ENCODE measurements around the gene ABCC1. TPM values are rescaled to one million over a fixed set of nuclear protein-coding genes. Genes with fewer than 3 reads are reported as not detected.

ABCC1 gene
- total and polyA plus RNA-seq, 2 of the 4 experiments (the other 2 are of a cell fraction) = 39.4 to 66.0 TPM

DNA sequence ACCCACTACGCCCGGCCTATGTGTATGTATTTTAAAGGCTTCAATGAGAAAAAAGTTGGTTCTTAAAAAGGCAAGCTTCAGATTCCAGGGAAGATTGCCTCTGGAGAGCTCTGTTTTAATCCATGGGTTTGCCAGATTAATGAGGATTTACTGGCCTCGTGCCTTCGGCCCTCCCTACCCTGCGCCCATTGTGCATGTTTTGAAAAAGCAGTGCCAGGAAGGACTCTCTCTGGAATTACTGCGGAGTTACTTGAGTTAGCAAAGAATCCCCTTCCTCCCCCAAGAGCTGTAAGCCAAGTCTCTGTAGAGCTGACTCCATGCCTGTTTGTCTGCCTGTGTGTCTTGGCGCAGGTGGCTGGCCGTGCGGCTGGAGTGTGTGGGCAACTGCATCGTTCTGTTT is 175.0 kb downstream of the ABCC1 start:
- H3K27ac ChIP-seq (ENCODE audit: insufficient read depth, low read length) = no peak overlapping the region
- peaks cover 88% of the 10 kb centered on the region for H3K36me3 ChIP-seq (ENCODE audit: control insufficient read depth, insufficient read depth, low read length)
- H4K5ac ChIP-seq (ENCODE audit: low read depth, low read length) = no peak overlapping the region
- intact Hi-C loops (cut with micrococcal nuclease) (no loop called here), in situ Hi-C loops (cut with MboI; ENCODE audit: low sequenced_read_pairs) (no loop called here), dilution Hi-C loops (cut with HindIII; ENCODE audit: low sequenced_read_pairs, unreplicated experiment) (no loop called here)
- no peak overlapping the region for H3K9ac ChIP-seq (ENCODE audit: low read depth, low read length)
- no peak for TF ChIP-seq FOS (IDR thresholded peaks at IDR 0.05; ENCODE audit: low read depth, low read length)
- no peak for TF ChIP-seq CHD1 (IDR thresholded peaks at IDR 0.05; ENCODE audit: low read depth, low read length)
- no peak for TF ChIP-seq MAFK (IDR thresholded peaks at IDR 0.05; ENCODE audit: low read depth, low read length)
- TF ChIP-seq NFE2L2 (IDR thresholded peaks at IDR 0.05; ENCODE audit: low read depth, low read length) = no peak
- TF ChIP-seq CEBPB (IDR thresholded peaks at IDR 0.05; ENCODE audit: low read depth, low read length) = no peak
- no peak for TF ChIP-seq RCOR1 (IDR thresholded peaks at IDR 0.05; ENCODE audit: insufficient replicate concordance, low read length)
- no peak for TF ChIP-seq BHLHE40 (IDR thresholded peaks at IDR 0.05; ENCODE audit: low read depth, low read length)
- TF ChIP-seq MAZ (IDR thresholded peaks at IDR 0.05; ENCODE audit: borderline replicate concordance, low read depth, low read length) = no peak
- TF ChIP-seq, protein P1, sequence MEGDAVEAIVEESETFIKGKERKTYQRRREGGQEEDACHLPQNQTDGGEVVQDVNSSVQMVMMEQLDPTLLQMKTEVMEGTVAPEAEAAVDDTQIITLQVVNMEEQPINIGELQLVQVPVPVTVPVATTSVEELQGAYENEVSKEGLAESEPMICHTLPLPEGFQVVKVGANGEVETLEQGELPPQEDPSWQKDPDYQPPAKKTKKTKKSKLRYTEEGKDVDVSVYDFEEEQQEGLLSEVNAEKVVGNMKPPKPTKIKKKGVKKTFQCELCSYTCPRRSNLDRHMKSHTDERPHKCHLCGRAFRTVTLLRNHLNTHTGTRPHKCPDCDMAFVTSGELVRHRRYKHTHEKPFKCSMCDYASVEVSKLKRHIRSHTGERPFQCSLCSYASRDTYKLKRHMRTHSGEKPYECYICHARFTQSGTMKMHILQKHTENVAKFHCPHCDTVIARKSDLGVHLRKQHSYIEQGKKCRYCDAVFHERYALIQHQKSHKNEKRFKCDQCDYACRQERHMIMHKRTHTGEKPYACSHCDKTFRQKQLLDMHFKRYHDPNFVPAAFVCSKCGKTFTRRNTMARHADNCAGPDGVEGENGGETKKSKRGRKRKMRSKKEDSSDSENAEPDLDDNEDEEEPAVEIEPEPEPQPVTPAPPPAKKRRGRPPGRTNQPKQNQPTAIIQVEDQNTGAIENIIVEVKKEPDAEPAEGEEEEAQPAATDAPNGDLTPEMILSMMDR (conservative IDR thresholded peaks at IDR 0.05; ENCODE audit: low read depth, low read length) = no peak
- no peak for TF ChIP-seq RAD21 (IDR thresholded peaks at IDR 0.05; ENCODE audit: low read length)
- H3K4me3 ChIP-seq (ENCODE audit: insufficient read depth, low read depth, low read length) = no peak overlapping the region
- H3K9me1 ChIP-seq (ENCODE audit: insufficient read depth, low read length) = peaks cover 8% of the 10 kb centered on the region; the same call in 1 of the 2 replicates
- H3K18ac ChIP-seq (ENCODE audit: low read depth, low read length) = no peak overlapping the region
- no peak overlapping the region for H3K4me2 ChIP-seq (ENCODE audit: low read depth, low read length)
- H3K14ac ChIP-seq (replicated peaks; ENCODE audit: low read depth, low read length) = no peak overlapping the region
- H4K91ac ChIP-seq (ENCODE audit: insufficient read depth, low read depth, low read length) = no peak overlapping the region
- H4K8ac ChIP-seq (ENCODE audit: low read depth in 2 of 2, low read length in 2 of 2) = no peak overlapping the region
- peaks cover 20% of the 10 kb centered on the region for H4K20me1 ChIP-seq (ENCODE audit: insufficient read depth, low read length)
- H2BK15ac ChIP-seq (ENCODE audit: low read depth, low read length) = no peak overlapping the region
- no peak overlapping the region for H2BK120ac ChIP-seq (ENCODE audit: low read depth, low read length)
- no peaks in the 10 kb centered on the region for H3K4me1 ChIP-seq (ENCODE audit: control insufficient read depth, insufficient read depth, low read length)
- H2AK9ac ChIP-seq (replicated peaks; ENCODE audit: low read depth, low read length, poor library complexity) = no peak overlapping the region
- peaks cover 27 to 50% of the 10 kb centered on the region in 2 experiments for H3K79me1 ChIP-seq (ENCODE audit: low read depth in 1 of 2, low read length in 2 of 2)
- peaks cover 13% of the 10 kb centered on the region for H3K9me3 ChIP-seq (ENCODE audit: control insufficient read depth, insufficient read depth, low read length)
- H2AFZ ChIP-seq (replicated peaks; ENCODE audit: low read length, poor library complexity) = no peak overlapping the region
- no TSS peak for BruUV-seq (replicated peaks)
- WGBS, 2 experiments (ENCODE audit: extremely low coverage in 2 of 2, insufficient read length in 1 of 2) = 82% methylated on average over 2 of the region's 10 CpGs; no CpG with 5 or more reads in 1 of the 2 experiments
- H2AK5ac ChIP-seq (ENCODE audit: low read depth, low read length) = no peak overlapping the region
- no peak overlapping the region for H2BK20ac ChIP-seq (ENCODE audit: low read depth, low read length)
- no peak overlapping the region for H3K56ac ChIP-seq (ENCODE audit: extremely low read depth, insufficient read depth, low read length)
- ChIA-PET CTCF (interaction anchor here (1.0 kb wide), 1 partner anchor 349 kb away, joined by 3 read pairs; no protein-coding TSS in a partner anchor), POLR2A (ENCODE audit: unreplicated experiment) (no interaction called here)
- no peaks in the 10 kb centered on the region for H3K27me3 ChIP-seq (ENCODE audit: control insufficient read depth, insufficient read depth, low read length)
- H3K23ac ChIP-seq (ENCODE audit: low read depth, low read length) = no peak overlapping the region
- H3K4ac ChIP-seq (ENCODE audit: low read depth, low read length) = no peak overlapping the region
- no peak overlapping the region for H2BK5ac ChIP-seq (ENCODE audit: low read depth, low read length, poor library complexity, severe bottlenecking)
- DNase-seq (no peak), ATAC-seq (ENCODE audit: low read depth) (no peak)

Data from IMR-90 (cell line).